Measurements from ENCODE around the gene RAD51B.

- no peak for TF ChIP-seq EZH2 (IDR thresholded peaks at IDR 0.05)
- TF ChIP-seq POLR2AphosphoS5 (IDR thresholded peaks at IDR 0.05; ENCODE audit: borderline replicate concordance, low read depth, low read length) = no peak
These were observed 782.9 kb downstream of the RAD51B start for GRCh38 chr14:68602507-68602906.
